ENCODE measurements around the gene MICB. TPM values are rescaled to one million over a fixed set of nuclear protein-coding genes. Genes with fewer than 3 reads are reported as not detected.

Gene MICB
- total and polyA plus RNA-seq, 2 donors (not counting 1 experiment from before 2014, with no cell fraction given): 24.2 to 30.9 TPM

DNA sequence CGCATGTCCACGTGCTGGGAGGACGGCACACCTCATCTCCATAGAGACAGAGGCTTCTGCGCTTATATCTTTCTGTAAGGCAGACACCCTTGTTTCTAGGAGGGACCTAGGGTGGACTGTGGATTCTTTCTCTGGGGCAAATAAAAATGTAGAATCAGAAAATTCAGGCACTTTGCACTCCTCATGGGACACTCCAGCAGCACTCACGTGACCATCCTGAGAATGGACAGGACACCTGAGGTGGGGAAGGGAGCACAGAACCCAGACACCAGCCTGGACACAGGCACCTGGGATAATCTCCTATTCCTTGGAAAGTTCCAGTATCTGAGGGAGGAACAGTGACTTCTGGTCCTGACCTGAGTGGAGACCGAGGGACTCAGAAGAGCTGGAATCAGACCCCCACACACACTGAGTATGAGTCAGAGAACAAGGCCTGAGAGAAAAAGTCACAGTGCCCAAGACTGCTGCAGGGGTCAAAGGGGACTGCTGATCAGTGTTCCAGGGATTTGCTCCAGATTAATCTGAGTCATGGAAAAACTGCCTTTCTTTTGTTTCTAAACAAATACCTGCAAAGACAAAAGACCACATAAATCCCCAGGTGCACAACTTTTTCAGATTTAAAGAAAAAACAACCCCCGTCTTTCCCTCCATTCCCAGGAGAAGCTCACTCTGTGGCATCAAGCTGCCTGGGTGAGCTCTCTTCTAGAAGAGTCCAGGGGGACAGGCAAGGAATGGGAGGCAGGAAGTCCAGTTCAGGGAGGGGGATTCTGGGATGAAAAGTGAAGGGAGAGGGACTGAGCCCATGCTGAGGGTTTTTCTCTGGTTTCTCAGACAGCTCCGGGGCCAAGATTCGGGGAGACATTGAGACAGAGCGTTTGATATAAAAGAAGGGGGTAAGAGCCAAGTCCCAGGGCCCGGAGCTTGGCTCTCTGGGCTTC is 35.6 kb upstream of the MICB start:
- H3K4me3 ChIP-seq (ENCODE audit: control extremely low read depth in 1 of 5, extremely low read depth in 1 of 5, insufficient read depth in 1 of 5, low read depth in 2 of 5, low read length in 4 of 5): peak overlapping the region; percentile 73 to 99 (median 84)
- peak overlapping the region; percentile 99 for H3K27ac ChIP-seq (ENCODE audit: low read length in 2 of 2)
- POLR2A ChIA-PET: interaction anchor here (0.7 kb wide), 3 partner anchors 9 to 78 kb away, joined by 3 read pairs; no protein-coding TSS in a partner anchor
- WGBS (ENCODE audit: insufficient coverage): 19% methylated on average over 6 of the region's 11 CpGs
- H3K27me3 Mint-ChIP-seq: no peaks in the 10 kb centered on the region
- H3K27ac Mint-ChIP-seq: peak overlapping the region; percentile 98
- no peak for TF ChIP-seq EZH2 (IDR thresholded peaks at IDR 0.05; ENCODE audit: borderline replicate concordance, insufficient read depth, low read depth, low read length, poor library complexity, severe bottlenecking)
- TF ChIP-seq, protein P1, sequence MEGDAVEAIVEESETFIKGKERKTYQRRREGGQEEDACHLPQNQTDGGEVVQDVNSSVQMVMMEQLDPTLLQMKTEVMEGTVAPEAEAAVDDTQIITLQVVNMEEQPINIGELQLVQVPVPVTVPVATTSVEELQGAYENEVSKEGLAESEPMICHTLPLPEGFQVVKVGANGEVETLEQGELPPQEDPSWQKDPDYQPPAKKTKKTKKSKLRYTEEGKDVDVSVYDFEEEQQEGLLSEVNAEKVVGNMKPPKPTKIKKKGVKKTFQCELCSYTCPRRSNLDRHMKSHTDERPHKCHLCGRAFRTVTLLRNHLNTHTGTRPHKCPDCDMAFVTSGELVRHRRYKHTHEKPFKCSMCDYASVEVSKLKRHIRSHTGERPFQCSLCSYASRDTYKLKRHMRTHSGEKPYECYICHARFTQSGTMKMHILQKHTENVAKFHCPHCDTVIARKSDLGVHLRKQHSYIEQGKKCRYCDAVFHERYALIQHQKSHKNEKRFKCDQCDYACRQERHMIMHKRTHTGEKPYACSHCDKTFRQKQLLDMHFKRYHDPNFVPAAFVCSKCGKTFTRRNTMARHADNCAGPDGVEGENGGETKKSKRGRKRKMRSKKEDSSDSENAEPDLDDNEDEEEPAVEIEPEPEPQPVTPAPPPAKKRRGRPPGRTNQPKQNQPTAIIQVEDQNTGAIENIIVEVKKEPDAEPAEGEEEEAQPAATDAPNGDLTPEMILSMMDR (IDR thresholded peaks at IDR 0.05): no peak
- H3K9me3 ChIP-seq (ENCODE audit: control extremely low read depth in 1 of 3, control insufficient read depth in 2 of 3, insufficient read depth in 1 of 3, low read length in 2 of 3): no peaks in the 10 kb centered on the region
- ATAC-seq (ENCODE audit: low read depth): no peak
- H3K4me1 ChIP-seq (ENCODE audit: control insufficient read depth in 2 of 2, insufficient read depth in 2 of 2, low read length in 2 of 2): peaks cover 42 to 47% of the 10 kb centered on the region in 2 donors
- H4K20me1 ChIP-seq (ENCODE audit: control insufficient read depth, insufficient read depth, low read length, poor library complexity, severe bottlenecking): peaks cover 40% of the 10 kb centered on the region
- no peak for DNase-seq
- peaks cover 68% of the 10 kb centered on the region for H3K79me2 ChIP-seq (ENCODE audit: control insufficient read depth, insufficient read depth, low read length)
- intact Hi-C loops (cut with micrococcal nuclease): loop anchor here (10.0 kb wide), 1 partner anchor 307 kb away; the partner anchor contains the start of genes CCHCR1 and TCF19
- peaks cover 3 to 23% of the 10 kb centered on the region in 2 experiments for H3K36me3 ChIP-seq (replicated peaks in 1 of 2; ENCODE audit: control extremely low read depth in 1 of 2, control insufficient read depth in 1 of 2, extremely low read depth in 1 of 2, insufficient read depth in 2 of 2, low read length in 1 of 2)
- H3K9me3 Mint-ChIP-seq (ENCODE audit: insufficient read depth): no peaks in the 10 kb centered on the region
- H3K9ac ChIP-seq (ENCODE audit: low read length): peak overlapping the region; percentile 99
- CTCF ChIA-PET: interaction anchor here (0.6 to 1.9 kb wide), 11 partner anchors 10 to 1812 kb away, joined by 3 to 8 read pairs (median 4); partner anchors contain the start of gene DDX39B
- H3K4me2 ChIP-seq (replicated peaks; ENCODE audit: low read depth, low read length, poor library complexity, severe bottlenecking): peak overlapping the region; percentile 97
- H2AFZ ChIP-seq (ENCODE audit: insufficient read depth, low read depth, low read length, poor library complexity, severe bottlenecking): peak overlapping the region; percentile 97
- peaks cover 57% of the 10 kb centered on the region for H3K4me1 Mint-ChIP-seq
- peaks cover 0 to 4% (median 0%) of the 10 kb centered on the region in 4 experiments for H3K27me3 ChIP-seq (replicated peaks in 1 of 4; ENCODE audit: control extremely low read depth in 1 of 4, control insufficient read depth in 3 of 4, insufficient read depth in 4 of 4, low read length in 3 of 4)
- peak overlapping the region; percentile 99 for H3K4me3 Mint-ChIP-seq
